H1 (cell line): Measurements from ENCODE around the gene HBB. TPM values are rescaled to one million over a fixed set of nuclear protein-coding genes. Genes with fewer than 3 reads are reported as not detected.

Experiments used
- NANOG ChIP-seq: IDR thresholded peaks from 2 replicates; pipeline ENCODE4 v1.6.1; 2011; ENCODE audit warnings: low read length, low read depth, mild to moderate bottlenecking, inconsistent platforms; ENCODE audit not compliant: insufficient read depth, poor library complexity, severe bottlenecking
- RFX5 ChIP-seq: IDR thresholded peaks from 2 replicates; pipeline ENCODE4 v1.6.1; 2011; ENCODE audit warnings: low read depth, low read length, improper control_type of control experiment, borderline replicate concordance
- polyA plus RNA-seq, 7 experiments: library from polyadenylated mRNA; depleted of rRNA in 3 of 7; stranded (reverse) in 5 of 7; unstranded in 2 of 7; fragments of >200 nt in 5 of 7; fragments of 200-250 nt in 2 of 7; gene quantifications; 1 replicate in 5 of 7; 2 replicates in 1 of 7; 4 replicates in 1 of 7; pipeline versions ENCODE4 v1.2.1 to v1.2.3, GENCODE V29; 2011 to 2013; ENCODE audit warnings: missing spikeins in 2 of 7, mixed read lengths in 2 of 7
- total RNA-seq: library from RNA; stranded (reverse); fragmentation: NEBNext Ultra II Directional; extraction: Animal tissue kit (Norgen Biotek cat#: 25700); gene quantifications from 2 replicates; pipeline ENCODE4 v1.2.1, GENCODE V29; 2021

Gene HBB
- total and polyA plus RNA-seq, 2 of the 8 experiments (the other 6 are each of a cell fraction or from before 2014, with no cell fraction given), result not detected

DNA sequence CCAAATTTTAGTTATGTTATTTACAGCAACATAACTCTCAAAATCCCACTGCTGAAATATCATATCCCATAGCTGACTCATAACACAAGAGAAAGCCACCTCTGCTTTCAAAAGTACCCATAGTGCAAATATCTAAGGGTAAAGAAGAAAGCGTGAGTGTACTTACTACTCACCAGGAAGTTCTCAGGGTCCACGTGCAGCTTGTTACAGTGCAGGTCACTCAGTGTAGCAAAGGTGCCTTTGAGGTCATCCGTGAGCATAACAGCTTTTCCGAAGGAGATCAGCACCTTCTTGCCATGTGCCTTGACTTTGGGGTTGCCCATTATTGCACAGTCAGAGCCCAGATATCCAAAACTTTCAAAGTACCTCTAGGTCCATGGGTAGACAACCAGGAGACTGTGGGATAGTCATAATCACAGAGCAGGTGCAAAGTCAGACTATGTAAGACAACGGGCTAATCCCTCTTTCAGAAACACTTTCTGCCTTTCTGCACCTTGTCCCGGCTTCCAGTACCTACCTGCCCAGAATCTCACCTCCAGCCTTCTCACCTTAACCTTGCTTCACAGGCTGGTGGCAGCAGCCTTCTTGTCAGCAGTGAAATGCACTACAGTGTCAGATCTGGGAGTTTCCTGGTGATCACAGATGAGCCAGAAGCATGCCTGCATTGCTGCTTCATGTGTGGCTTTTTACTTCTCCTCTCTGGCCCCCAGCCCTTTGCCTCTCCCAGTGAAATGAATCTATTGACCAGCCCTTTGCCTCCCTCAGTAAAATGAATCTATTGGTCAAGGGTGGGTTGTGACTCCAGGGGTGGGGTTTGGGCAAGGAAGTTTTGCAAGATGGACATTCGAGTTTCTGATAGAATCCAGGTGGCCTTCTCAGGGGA, 16.3 kb upstream of the HBB start (continued):
- TF ChIP-seq NANOG, result no peak
- no peak for TF ChIP-seq RFX5
